ENCODE data around the gene P3H3.
"Not testable (repeated sequence)": the region's sequence is repeated elsewhere in the genome, so short reads cannot be mapped to it uniquely, and the experiment has no call there.

P3H3 gene

GRCh38 chr12:6863586-6864321 is 35.5 kb downstream of the P3H3 start:
- DNase-seq (ENCODE audit: low read depth, low spot score): no peak
- no peak overlapping the region for H3K27ac ChIP-seq

GRCh38 chr12:6865307-6865706 is 37.1 kb downstream of the P3H3 start:
- not testable (repeated sequence) for H3K27ac ChIP-seq

GRCh38 chr12:6866163-6866919 is 38.1 kb downstream of the P3H3 start:
- peak overlapping the region; percentile 87 for H3K27ac ChIP-seq
- DNase-seq (ENCODE audit: low read depth, low spot score): no peak

More at GRCh38 chr12:6865307-6865706, 37.1 kb downstream of the P3H3 start:
- not testable (repeated sequence) for DNase-seq (ENCODE audit: low read depth, low spot score)

DNA sequence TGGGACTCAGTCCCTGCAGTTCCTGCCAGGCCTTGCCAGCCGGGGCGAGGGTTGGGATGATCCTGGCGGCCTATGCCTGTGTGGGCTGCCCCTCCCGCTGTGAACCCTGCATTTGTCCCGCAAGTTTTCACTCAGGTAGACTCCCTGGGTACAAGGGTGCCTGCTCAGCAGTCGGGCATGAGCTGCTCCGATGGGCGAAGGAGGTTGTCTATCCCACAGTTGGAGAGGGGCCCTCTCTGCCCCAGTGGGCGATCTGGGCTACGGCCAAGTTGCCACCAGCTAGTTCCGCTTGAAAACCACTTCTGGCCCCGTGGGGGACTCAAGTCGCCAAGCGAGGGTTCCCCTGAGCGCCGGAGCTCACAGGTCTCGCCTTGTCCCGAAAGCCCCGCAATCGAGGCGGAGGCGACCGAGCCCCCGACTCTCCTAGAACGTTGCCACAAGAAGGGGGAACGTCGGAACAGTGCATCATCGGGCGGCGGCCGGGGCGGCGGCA is 38.8 kb downstream of the P3H3 start:
- peak overlapping the region; percentile 87 for H3K27ac ChIP-seq
- no peak for DNase-seq (ENCODE audit: low read depth, low spot score)

DNA sequence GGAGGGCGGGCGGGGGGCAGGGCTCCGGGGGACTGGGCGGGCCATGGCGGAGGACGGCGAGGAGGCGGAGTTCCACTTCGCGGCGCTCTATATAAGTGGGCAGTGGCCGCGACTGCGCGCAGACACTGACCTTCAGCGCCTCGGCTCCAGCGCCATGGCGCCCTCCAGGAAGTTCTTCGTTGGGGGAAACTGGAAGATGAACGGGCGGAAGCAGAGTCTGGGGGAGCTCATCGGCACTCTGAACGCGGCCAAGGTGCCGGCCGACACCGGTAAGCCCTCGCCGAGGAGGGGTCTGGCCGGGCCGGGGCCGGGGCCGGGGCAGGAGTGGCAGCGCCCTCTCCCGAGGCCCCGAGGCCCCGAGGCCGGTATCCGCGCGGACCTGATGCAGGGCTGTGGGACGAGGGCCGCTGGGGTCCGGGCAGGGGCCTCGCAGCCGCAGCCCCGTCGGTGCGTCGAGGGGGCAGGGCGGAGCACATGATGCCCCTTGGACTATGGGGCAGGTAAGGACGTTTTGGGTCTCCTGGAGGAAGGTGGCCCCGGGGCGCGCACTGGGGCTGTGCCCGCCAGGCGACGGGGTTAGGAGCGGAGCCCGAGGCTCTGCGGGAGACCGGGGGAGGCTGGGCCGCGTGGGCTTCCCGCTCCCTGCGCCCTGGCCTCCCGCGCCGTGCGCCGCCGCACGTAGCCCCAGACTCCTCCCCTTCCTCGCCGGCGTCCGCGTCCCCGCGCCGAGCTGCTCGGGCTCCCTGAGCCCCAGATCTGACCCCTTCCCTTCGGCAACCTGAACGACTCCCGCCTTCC is 39.4 kb downstream of the P3H3 start, which contains the start of gene TPI1:
Gene TPI1, plus strand, starts transcription at position 119 of the 798 bp plus-strand sequence. Its CDS starts 36 bp downstream, at position 155.
- DNase-seq (ENCODE audit: low read depth, low spot score): no peak
- peak within 1 kb of the TSS; percentile 87 for H3K27ac ChIP-seq

DNA sequence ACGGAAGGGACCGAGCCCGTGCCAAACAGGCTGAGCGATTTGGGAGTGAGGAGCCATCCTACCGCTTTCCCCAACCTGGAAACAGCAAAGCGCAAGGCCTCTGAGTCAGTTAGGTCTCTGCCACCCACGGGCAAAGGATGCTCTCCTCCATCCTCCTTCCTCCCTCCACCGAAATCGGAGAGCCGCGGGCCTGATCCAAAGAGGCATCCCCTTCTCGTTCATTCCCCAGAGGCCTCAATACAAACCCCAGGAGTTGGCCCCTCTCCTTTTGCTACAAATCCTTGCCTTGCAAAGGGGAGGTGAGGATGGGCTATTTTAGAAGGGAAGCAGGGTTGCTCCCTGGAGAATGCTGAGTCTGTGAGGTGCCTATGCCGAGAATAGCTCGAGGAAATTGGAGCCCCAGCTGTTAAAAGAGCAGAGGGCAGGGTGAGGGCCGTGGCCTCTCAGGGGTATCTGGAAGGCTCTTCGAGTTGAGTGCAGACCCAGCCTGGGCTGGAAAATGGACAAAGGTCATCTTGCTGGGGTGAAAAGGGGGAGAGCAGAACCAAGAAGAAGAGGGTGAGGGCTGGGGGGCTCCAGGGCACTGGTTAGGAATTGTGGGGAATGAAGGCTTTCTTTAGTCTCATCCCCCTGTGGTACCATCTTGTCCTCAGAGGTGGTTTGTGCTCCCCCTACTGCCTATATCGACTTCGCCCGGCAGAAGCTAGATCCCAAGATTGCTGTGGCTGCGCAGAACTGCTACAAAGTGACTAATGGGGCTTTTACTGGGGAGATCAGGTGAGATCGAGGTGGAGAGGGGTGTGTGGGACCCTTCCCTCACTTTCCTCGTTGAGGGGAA is 40.2 kb downstream of the P3H3 start:
- peak overlapping the region; percentile 87 for H3K27ac ChIP-seq
- no peak for DNase-seq (ENCODE audit: low read depth, low spot score)

DNA sequence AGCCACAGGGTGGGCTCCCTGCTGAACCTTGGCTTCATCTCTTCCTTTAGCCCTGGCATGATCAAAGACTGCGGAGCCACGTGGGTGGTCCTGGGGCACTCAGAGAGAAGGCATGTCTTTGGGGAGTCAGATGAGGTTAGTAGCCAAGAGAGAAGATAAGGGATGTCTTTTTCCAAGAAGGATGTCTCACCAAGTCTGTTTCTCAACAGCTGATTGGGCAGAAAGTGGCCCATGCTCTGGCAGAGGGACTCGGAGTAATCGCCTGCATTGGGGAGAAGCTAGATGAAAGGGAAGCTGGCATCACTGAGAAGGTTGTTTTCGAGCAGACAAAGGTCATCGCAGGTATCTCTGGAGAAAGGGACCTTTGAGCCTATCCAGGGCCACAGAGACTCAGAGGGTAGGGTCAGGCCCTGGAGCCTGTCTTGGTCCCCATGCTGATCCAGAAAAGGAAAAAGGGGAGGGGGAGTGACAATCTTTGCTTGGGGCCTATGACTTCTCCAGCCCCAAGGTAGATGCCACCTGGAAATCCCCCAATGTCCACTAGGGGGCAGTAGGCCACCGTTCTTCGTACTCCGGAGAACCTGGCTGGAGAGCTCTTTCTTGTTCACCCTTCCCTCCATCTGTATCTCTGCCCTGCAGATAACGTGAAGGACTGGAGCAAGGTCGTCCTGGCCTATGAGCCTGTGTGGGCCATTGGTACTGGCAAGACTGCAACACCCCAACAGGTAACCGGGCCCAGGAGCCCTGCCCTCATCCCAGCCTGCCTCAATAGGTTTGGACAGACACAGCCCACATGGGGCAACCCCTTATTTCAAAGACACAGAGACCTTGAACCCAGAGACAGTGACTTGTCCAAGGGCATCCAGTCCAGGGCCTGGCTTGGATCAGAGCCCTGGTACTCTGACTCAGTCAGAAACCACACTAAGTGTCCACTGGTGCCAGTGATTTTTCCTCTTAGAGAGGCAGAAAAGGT is 41.1 kb downstream of the P3H3 start:
- peak overlapping the region; percentile 87 for H3K27ac ChIP-seq
- no peak for DNase-seq (ENCODE audit: low read depth, low spot score)

DNA sequence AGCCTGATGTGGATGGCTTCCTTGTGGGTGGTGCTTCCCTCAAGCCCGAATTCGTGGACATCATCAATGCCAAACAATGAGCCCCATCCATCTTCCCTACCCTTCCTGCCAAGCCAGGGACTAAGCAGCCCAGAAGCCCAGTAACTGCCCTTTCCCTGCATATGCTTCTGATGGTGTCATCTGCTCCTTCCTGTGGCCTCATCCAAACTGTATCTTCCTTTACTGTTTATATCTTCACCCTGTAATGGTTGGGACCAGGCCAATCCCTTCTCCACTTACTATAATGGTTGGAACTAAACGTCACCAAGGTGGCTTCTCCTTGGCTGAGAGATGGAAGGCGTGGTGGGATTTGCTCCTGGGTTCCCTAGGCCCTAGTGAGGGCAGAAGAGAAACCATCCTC is 42.1 kb downstream of the P3H3 start:
- not testable (repeated sequence) for DNase-seq (ENCODE audit: low read depth, low spot score)
- H3K27ac ChIP-seq: peak overlapping the region; percentile 87

DNA sequence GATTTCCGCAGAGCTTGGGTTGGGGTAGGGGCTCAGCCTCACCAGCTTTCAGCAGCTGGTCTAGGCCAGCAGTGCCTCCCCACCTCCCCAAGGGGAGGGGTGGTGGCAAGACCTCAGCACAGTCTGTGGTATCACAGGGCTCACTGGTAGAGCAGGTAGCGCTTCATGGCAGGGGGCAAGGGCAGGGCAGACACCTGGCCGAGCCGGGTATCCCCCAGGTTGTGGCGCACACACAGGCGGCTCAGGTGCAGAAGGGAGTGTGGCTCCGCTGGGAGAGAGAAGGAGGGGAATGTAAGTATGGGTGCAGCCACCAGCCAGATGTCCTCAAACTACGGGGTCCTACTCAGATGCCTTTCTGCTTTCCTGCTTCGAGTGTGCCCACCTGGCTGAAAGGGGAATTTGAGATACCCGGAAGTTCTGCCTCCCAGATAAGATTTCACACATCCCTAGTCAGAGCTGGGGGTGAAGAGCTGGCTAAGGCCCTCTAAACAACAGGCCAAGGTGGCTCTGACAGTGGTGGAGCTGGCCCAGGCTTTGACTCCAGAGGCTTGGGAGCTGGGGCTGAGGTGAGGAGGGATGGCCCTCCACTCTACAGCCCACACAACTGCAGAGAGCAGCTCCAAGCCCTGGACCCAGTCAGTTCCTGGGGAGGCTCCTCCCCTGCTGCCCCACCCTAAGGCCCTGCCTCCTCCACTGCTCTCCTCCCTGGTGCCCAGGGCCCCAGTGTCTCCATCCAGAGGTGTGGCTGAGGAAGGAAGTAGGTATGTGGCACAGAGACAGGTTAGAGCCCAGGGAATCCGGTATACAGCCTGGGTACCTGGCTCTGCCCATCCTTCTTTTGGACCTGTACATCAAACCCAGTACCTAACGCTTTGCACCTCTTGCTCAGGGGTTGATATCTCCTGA is 43.1 kb downstream of the P3H3 start:
- peak overlapping the region; percentile 87 for H3K27ac ChIP-seq
- no peak for DNase-seq (ENCODE audit: low read depth, low spot score)

GRCh38 chr12:6872073-6873048 is 44.2 kb downstream of the P3H3 start:
- H3K27ac ChIP-seq: peak overlapping the region; percentile 87
- DNase-seq (ENCODE audit: low read depth, low spot score): no peak

DNA sequence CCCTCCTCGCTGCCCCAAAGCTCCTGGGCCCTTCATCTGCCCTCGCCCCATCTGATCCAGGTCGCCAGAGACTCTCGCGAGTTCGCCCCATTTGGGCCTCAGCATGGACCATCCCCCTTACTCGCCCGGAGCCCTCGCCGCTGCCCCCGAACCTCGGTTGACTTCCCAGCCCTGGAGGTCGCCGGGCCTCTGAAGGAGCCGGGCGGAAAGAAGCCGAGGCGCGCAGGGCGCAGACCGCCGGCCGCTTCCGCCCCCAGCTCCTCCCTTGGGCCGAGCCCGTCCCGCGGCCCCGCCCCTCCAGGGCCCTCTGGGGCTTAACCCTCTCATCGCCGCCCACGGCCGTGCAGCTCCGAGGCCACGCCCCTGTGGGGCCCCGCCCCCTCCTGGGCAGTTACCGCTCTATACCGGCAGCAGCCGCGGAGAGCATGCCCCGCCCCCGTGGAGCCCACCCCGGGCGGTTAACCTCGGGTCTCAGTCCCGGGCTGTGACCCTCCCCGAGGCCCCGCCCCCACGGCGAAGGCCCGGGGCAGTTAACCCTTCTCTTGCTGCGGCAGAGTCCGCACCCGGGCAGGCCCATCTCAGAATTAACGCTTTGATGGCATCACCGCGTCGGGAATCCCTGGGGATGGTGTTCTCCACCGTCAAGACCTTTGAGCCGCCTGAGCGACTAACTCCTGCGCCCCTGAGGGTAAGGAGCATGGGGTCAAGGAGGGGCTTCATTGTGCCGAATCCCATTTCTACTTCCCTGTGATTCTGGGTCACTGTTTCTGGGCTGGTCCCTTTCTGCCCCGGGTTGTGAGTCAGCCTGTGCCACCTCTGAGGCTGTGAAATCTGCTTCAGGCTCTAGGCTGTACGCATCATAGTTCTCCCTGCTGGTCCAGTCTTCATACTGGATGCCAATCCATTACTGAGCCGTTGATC is 45.1 kb downstream of the P3H3 start, which contains the start of gene SPSB2:
Gene SPSB2, minus strand, starts transcription at position 210 of the 921 bp plus-strand sequence. CDS start 402 bp downstream, outside the sequence.
- no peak for DNase-seq (ENCODE audit: low read depth, low spot score)

DNA sequence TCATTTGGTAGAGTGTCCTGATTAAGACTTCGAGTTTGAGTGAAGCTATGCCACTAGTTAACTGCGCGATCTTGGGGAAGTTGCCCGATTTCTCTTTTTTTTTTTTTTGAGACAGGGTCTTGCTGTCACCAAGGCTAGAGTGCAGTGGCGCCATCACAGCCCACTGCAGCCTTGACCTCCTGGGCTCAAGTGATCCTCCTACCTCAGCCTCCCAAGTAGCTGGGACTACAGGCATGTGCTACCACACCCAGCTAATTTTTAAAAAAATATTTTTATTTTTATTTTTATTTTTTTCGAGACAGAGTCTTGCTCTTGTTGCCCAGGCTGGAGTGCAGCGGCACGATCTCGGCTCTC is 45.8 kb downstream of the P3H3 start:
- not testable (repeated sequence) for DNase-seq (ENCODE audit: low read depth, low spot score)
- peak overlapping the region; percentile 87 for H3K27ac ChIP-seq

More for the DNA sequence above, 45.1 kb downstream of the P3H3 start, which contains the start of gene SPSB2:
- peak within 1 kb of the TSS; percentile 87 for H3K27ac ChIP-seq

- not testable (repeated sequence) for H3K27ac ChIP-seq; DNase-seq (ENCODE audit: low read depth, low spot score)
Observed at GRCh38 chr12:6879824-6880223, 51.6 kb downstream of the P3H3 start.

DNA sequence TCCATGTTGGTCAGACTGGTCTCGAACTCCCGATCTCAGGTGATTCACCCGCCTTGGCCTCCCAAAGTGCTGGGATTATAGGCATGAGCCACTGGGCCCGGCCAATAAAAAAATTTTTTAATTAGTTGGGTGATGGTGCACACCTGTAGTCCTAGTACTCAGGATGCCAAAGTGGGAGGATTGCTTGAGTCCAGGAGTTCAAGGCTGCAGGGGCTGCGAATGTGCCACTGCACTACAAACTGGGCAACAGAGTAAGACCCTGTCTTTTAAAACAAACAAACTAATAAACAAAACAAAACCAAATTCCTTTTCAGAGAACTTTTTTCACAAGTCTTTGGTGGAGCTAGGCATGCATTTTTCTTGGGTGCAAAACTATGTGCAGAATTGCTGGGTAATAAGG is 55.0 kb downstream of the P3H3 start:
- DNase-seq (ENCODE audit: low read depth, low spot score): no peak
- no peak overlapping the region for H3K27ac ChIP-seq

GRCh38 chr12:6883683-6884082 is 55.5 kb downstream of the P3H3 start:
- no peak for DNase-seq (ENCODE audit: low read depth, low spot score)

More at GRCh38 chr12:6883683-6884082, 55.5 kb downstream of the P3H3 start:
- no peak overlapping the region for H3K27ac ChIP-seq
